ENCODE data around the gene CAPN11.

CAPN11 gene

DNA sequence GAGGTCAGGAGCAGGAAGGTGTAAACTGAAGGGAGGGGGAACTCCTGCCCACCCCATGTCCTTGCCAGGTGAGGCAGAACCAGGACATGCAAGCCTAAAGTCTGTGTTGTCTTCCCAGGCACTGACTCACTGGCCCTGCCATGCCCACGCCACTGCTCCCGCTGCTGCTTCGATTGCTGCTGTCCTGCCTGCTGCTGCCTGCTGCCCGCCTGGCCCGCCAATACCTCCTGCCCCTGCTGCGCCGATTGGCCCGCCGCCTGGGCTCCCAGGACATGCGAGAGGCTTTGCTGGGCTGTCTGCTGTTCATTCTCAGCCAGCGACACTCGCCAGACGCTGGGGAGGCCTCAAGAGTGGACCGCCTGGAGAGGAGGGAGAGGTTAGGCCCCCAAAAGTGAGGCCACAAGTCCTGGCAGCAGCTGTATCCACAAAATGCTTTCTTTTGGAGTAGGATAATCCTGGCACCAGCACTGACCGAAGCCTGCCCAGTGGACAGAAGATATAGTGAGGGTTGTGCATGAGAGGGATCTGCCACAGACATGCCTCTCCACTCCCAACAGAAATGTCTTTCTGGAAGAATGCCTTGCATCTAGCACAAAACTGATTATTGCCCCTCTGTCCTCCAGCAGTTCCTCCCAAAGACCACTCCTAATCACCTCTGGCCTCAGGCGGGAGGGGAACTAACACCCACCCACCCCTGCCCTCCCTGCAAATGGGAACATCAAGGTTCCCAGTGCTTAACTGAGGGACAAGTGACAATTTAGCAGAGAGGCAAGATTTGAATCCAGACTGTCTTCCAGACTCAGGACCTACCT lies 58.9 kb downstream of the CAPN11 start:
- DNase-seq, result no peak

DNA sequence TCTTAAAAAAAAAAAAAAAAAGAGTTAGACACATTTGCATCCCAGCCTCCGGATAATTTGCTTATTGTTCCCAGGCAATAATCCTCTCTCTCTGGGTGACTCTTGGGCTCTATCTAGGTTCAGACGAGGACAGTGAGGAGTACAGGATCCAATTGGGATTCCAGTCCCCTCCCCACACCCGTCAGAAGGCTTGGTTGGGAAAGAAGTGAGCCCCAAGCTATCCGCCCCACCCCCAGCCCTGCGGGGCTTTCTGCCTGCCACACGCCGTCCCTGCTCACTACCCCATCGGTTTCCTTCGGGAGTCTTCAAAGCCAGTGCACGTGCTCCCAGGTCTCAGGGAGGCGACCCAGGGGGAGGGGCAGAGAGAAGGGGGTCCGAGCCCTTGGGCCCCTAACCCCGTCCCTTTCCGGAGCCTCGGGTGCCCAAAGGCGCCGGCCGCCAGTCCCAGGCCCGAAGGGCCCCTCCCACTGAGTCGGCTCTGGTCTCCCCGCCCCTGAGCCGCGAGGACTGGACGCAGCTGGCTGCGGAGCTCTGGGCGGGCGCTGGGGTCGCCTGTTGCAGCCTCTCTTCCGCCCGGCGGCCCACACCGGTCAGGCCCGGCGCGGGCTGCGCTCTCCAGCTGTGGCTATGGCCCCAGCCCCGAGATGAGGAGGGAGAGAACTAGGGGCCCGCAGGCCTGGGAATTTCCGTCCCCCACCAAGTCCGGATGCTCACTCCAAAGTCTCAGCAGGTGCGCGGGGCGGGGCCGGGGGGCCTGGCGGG lies 60.6 kb downstream of the CAPN11 start:
- peak; percentile 47 for DNase-seq

DNA sequence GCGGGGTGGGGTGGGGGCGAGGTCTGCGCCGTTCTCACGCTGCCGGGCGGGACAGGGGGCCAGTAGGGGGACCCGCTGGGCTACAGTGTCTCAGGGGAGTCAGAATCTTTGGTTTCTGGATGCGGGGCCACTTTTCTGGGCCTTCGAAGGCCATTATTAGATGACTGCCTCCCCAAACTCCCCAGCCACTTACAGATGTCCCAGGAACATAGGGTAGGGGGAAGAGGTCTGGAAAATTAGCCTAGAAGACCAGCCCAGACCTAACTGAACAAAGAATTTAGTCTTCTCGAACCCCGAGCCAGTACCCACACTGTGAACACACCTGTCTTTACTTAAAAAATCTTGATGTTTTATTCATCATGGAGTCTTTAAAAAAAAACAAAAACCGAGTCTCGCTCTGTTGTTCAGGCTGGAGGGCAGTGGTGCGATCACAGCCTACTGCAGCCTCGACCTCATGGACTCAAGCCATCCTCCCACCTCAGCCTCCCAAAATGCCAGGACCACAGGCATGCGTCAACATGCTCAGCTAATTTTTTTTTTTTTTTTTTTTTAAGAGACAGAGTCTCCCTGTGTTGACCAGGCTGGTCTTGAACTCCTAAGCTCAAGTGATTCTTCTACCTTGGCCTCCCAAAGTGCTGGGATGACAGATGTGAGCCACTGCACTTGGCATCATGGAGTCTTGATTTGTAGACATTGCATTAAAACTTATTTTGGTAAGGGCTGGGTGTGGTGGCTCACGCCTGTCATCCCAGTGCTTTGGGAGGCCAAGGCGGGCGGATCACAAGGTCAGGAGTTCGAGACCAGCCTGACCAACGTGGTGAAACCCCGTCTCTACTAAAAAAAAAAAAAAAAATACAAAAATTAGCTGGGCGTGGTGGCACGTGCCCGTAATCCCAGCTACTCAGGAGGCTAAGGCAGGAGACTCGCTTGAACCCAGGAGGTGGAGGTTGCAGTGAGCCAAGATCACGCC lies 61.5 kb downstream of the CAPN11 start:
- DNase-seq, result no peak

DNA sequence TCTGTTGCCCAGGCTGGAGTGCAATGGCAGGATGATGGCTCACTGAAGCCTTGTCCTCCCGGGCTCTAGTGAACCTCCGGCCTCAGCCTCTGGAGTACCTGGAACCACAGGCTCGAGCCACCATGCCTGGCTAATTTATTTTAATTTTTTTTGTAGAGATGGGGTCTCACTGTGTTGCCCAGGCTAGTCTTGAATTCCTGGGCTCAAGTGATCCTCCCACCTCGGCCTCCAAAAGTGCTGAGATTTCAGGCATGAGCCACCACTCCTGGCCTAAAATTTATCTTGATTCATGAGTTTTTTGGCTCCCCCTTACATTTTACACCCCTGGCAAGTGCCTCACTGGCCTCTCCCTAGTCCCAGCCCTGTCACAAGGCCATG lies 62.3 kb downstream of the CAPN11 start:
- no peak for DNase-seq

DNA sequence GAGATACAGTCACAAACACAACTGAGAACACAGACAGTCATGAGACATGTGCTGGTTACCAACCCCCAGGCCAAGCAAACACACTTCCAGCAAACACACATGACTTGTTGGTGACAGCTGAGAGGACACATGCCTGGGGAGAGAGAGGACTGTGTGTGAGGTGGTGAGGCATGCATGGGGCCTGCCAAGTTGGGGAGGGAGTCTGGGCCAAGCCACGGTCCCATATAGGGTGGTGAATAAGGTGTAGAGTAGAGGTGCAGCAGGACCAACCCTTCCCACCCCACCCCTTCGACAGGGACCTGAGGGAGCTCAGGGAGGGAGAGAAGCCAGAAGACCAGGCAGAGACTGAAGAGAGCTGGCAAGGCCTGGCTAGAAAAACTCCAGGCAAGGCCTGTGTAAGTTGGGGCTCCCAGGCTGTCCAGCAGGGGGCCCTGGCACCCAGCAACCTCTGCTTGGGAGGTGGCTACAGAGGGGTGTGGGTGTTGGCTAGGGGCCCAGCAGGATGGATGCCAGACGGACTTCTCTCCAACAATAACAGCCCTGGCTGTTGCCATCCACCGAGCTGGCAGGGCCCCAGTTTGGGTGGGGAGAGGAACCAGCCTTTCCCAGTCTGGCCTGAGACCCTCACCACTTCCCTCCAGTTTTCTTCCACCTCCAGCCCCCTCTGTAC lies 62.8 kb downstream of the CAPN11 start:
- DNase-seq, result peak; percentile 80

DNA sequence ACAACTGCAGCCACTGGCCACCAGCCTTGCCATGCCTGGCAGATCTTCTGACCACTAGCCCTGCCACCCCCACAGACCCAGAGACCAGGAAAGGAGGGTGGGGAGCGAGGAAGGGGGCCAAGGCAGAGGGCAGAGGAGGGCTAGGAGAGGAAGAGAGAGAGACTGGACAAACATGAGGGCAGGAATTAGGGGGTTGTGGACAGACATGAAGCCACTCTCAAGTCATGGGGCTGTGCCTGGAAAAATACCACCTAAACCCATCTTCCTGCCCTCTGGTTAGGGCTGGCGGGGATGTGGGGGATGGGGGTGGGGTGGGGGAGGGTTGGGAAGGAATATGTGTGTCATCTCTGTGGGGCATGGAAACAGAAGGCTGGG lies 63.3 kb downstream of the CAPN11 start:
- no peak for DNase-seq

DNA sequence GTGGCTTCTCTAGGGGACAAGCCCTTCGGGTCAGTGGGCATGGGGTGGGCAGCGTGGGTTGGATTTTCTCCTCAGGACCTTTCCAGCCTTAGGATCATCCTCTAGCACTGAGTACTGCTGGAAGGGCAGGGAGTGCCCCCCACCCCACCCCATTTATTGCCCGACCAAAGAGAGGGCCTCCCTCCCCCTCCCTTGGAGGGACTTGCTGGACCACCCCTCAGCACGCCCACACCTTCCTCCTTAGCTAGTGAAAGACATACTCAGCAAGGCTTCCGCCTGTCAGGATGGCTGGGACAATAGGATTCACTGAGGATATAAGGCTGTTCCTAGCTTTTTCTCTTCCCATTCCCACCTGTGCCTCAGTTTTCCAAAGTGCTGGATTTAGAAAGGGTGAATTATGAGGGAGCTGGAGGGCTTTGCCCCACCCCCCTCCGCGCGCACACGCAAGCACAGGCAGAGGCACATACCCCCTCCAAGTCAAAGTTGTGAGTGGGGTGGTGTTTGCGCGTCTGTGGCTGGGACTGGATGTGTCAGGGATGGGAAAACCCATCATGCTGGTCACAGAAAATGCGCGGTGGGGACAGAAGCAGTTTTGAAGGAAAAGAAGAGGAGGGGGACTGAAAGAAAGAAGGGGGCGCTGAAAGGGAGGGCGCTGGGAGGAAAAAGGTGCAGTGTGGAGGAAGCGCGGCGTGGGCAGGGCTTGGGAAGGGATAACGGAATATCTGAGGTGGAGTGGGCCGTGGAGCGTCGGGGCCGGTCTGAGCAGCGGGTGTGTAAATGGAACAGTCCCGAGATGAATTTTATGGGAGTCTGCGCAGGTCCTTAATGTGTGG lies 64.1 kb downstream of the CAPN11 start:
- no peak for DNase-seq

DNA sequence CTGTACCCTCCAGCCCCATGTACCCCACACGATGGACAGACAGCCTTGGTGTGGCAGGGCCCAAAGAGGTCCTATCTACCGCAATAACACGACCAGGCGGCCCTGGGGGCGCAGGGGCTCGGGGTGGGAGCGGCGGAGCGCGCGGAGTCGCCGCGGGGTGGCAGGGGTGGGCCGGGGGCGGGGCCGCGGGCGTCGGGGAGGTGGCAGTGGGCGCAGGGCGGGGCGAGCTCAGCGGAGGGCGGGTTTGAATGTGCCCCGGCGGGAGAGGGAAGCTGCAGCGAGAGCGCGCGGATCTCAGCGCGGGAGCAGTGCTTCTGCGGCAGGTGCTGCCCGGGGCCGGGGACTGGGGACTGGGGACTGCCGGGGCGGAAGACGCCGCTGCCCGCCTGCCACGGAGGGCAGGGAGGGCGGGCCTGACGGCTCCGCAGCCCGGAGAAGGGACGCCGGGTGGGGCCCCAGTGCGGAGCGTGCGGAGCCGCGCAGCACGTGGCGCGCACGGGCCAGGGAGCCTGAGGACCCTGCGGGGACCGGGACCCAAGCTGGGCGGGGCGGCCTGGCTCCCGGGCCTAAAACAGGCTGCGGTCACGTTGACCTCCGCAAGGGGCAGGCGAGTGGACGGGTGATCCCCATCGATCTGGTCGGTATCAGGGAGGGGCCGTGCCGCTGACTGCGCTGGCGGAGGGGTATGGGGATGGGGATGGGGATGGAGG lies 64.9 kb downstream of the CAPN11 start, which contains the start of gene SLC29A1:
Gene SLC29A1 (plus strand): TSS at position 277 of the 710 bp plus-strand sequence. CDS start 3,719 bp downstream, outside the sequence.
- DNase-seq, result peak; percentile 83

DNA sequence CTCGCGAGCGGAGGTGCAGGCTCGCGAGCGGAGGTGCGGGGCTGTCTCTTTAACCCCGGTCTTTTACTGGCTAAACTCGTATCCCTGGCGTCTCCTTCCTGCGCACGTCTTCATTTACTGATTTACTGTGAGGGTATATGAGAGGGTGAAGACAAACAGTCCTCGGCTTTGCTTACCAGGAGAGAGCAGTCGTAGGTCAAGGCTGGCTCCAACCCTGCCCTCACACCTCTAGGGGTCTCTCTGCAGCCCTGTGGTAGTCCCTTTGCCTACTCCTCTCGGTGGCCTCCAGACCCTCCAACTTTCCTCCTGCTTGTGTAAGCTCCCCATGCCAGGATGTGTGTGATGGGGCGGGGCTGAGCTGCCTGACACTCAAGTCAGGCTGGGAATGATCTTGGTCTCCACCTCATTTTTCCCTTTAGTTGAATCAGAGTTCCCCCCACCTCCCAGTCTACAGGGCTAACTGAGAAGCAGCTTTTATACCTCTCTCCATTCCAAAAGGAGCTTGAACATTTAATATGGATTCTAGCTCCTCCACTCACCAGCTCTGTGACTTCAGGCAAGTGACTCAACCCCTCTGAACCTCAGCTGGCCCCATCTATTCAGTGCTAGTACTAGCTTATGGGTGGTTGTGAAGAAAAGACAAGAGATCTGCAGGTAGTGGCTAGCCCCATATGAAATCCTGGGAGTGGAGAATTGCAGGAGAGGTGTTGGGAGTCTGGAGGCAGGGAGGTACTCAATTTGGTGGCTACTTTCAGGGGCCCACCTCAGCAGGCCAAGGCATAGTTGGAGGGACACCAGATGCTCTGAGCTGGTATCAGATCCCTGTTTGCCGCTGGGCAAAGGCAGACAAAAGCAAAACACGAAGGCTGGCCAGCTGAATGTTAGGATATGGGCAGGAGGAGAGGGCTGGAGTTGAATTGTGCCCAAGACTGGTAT lies 65.7 kb downstream of the CAPN11 start:
- DNase-seq, result no peak

DNA sequence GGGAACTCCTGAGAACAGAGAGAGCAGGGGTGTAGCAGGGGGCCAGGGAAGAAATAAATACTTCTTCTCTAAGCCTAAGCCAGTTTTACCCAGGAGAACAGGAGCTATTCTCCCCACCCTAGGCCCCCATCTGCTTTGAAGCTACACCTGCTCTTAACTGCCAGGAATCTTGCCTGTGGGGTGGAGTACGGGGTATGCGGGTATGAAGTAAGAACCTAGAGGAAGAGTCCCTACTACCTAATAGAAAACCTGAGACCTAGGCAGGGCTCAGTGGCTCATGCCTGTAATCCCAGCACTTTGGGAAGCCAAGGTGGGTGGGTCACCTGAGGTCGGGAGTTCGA lies 66.3 kb downstream of the CAPN11 start:
- DNase-seq, result no peak

DNA sequence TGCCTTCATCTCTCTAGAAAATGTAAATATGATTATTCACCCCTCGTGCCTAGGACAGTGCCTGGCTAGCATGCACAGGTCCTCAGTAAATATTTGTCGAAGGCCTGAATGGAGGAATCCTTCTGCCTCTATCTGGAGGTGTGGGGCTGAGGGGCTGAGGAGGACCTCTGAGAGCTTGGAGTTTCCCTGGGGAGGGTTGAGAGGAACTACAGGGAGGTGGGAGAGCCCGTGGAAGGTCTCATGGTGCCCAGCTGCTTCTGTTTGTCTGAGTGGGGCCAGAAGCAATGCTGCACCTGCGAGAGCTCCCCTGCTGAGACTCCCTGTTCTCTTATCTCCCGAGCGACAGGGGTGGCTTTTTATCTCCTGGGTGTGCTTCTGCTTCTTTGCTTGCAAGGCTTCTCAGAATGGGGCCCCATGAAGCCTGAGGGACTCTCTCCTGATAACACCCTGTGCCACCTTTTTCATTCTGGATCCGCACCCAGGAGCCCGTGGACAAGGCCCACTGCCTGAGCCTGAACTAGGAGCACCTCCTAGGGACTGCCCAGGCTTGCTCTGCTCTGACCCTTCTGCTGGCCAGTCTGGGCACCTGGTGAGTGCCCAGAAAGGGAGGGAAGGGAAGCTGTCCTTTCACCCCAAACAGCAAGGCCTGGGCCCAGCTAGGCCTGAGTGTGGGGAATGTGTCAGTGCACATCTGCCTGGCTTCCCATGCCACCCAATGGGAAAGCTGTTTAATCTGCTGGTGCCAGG lies 67.1 kb downstream of the CAPN11 start:
- no peak for DNase-seq

DNA sequence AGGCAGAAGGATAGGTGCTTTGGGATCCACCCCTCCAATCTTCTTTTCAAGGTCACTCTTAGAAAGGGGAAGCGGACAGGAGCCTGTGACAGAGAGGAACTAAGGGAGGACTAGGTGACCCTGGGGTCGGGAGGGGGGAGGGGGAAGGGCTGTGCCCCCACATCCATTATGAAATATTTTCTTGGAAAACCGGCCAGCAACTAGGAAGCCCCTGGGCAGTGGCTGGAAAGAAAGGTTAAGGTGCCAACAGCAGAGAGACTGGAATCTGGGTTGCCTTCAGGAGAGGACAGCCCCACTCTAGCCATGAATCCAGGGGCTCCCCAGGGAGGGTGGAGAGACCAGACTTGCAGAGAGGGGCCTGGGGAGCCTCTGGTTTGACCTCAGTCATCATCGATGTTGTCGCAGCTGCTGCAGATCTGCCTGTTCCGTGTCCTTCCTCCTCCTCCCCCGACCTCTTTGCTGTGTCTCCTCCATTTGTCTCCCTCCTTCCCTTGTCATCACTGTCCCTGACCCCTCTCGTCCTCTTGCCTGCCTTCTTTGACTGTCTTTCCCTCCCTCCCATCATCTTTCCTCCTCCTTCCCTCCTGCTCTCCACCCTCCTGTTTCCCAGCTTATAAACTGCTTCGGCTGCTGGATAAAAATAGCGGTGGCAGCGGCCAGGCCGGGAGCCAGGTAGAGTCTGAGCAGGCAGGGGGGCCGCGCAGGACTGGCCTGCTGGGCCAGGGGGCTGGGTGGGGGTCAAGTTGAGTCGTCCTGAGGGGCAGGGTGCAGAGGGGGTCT lies 67.9 kb downstream of the CAPN11 start:
- no peak for DNase-seq

DNA sequence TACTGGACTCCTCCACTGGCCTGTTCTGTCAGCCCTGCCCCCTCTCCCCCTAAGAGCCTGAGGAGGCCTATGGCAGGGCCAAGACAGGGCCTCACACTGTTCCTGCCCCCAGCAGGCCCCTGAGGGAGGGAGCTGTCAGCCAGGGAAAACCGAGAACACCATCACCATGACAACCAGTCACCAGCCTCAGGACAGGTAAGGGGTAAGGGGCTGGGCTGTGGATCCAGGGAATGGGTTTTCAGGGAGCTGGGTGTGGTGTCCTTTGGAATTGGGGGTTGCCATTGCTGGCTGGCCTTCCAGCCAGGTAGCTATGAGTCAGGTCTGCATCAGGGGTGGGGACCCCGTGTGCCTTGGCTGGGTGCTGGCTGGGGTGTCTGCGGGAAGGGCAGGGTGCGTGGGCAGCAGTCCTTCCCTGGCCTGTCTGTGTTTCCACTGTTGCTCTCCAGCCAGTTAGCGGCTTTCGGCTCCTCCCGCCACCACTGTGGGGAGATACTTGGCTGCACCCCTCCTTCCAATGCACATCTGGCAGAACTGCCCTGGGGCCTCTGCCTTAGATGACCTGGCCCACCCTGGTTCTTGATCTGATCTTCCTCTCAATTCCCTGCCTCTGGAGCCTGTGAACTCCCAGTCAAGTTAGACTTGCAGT lies 68.7 kb downstream of the CAPN11 start:
- DNase-seq, result no peak

DNA sequence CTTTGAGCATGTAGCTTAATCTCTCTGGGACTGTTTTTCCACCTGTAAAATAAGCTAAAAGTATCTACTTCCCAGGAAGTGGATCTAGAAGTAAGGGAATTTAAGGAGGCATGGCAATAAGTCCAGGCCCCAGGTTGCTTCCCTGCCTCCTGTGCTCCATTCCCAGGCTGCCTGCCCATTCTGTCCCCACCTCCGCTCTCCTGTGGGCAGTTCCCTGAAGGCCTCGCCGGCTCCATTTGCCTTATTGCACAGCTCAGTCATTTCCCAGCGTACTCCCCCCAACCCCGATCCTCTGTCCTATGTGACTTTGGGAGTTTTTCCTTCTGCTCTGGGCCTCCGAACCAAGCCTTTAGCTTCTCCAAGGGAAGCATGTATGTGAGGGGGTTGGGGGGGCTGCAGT lies 69.4 kb downstream of the CAPN11 start:
- no peak for DNase-seq

DNA sequence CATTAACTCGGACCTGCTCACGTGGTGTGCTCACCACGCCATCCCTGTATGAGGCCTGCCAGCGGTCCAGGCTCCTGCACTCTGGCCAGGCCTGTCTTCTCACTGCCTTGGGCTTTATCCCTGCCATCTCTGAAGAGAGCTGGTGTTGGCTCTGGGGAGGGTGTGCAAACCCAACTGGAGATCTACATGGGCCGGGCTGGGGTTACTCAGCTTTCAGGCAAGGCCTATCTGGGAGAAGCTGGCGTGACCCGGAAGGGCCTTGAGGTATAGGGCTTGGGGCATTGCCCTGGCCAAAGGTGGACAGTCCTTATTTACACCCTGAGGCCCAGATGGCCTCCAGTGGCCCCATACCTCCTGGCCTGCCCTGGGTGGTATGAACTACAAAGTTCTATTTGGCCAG lies 69.8 kb downstream of the CAPN11 start:
- no peak for DNase-seq

DNA sequence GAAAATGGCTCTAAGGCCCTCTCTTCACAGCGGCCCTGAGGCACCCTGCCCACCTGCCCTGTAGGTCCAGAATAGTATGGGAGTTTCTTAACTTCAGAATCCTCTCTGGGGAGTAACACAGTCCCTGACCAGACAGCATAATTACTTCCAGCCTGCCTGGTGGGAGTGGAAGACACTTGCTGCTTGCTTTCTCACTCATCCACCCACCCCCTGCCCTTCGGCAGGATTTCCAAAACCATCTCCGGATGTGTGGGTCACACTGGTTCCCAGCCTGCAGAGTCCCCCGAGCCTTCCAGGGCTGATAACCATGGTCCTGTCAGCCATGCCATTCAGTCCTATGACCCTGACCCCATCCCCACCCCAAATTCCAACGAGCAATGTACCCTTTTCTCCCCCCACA lies 70.2 kb downstream of the CAPN11 start:
- DNase-seq, result no peak

DNA sequence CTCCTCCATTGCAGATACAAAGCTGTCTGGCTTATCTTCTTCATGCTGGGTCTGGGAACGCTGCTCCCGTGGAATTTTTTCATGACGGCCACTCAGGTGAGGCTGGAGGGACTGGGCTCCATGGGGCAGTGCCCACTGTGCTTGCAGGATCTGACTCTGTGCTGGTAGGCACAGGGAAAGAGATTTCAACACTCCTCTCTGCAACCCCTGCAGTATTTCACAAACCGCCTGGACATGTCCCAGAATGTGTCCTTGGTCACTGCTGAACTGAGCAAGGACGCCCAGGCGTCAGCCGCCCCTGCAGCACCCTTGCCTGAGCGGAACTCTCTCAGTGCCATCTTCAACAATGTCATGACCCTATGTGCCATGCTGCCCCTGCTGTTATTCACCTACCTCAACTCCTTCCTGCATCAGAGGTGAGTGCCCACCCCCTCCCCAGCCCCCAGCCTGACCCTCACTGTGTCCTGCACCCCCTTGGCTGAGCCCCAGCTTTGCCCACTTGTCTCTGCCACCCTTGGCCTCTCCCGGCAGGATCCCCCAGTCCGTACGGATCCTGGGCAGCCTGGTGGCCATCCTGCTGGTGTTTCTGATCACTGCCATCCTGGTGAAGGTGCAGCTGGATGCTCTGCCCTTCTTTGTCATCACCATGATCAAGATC lies 70.9 kb downstream of the CAPN11 start:
- no peak for DNase-seq
